ENCODE data around the gene UBE2L5. TPM values are rescaled to one million over a fixed set of nuclear protein-coding genes. Genes with fewer than 3 reads are reported as not detected.

UBE2L5 gene
- total RNA-seq, 1 donor from 2014 or later = not detected

- DNase-seq = no peak
- ATAC-seq = no peak
- intact Hi-C loops (cut with micrococcal nuclease) = loop anchor here (10.0 kb wide), 1 partner anchor 63 kb away; the partner anchor contains the start of gene HMGB1
Measured at GRCh38 chr13:30401347-30401746, 20.9 kb upstream of the UBE2L5 start.

GRCh38 chr13:30403456-30403855, 18.8 kb upstream of the UBE2L5 start:
- ATAC-seq (no peak), DNase-seq (no peak)
- intact Hi-C loops (cut with micrococcal nuclease) = loop anchor here (10.0 kb wide), 1 partner anchor 61 kb away; the partner anchor contains the start of gene HMGB1

- DNase-seq (no peak), ATAC-seq (no peak)
- intact Hi-C loops (cut with micrococcal nuclease) = loop anchor here (10.0 kb wide), 1 partner anchor 61 kb away; the partner anchor contains the start of gene HMGB1
Measured at GRCh38 chr13:30404207-30404606, 18.1 kb upstream of the UBE2L5 start.

GRCh38 chr13:30406779-30407416, 15.4 kb upstream of the UBE2L5 start:
- ATAC-seq = no peak
- DNase-seq = no peak
- intact Hi-C loops (cut with micrococcal nuclease) = loop anchor here (5.0 to 10.0 kb wide), 2 partner anchors 58 to 210 kb away; partner anchors contain the start of genes HMGB1 and USPL1

- ATAC-seq (peak; percentile 95), DNase-seq (peak; percentile 97)
- intact Hi-C loops (cut with micrococcal nuclease) = loop anchor here (5.0 to 10.0 kb wide), 2 partner anchors 56 to 209 kb away; partner anchors contain the start of genes HMGB1 and USPL1
Measured at GRCh38 chr13:30408319-30409101, 13.8 kb upstream of the UBE2L5 start.

- intact Hi-C loops (cut with micrococcal nuclease) = loop anchor here (5.0 to 10.0 kb wide), 2 partner anchors 55 to 207 kb away; partner anchors contain the start of genes HMGB1 and USPL1
- ATAC-seq (peak; percentile 61), DNase-seq (no peak)
Measured at GRCh38 chr13:30409886-30410704, 12.2 kb upstream of the UBE2L5 start.

- intact Hi-C loops (cut with micrococcal nuclease) = no loop called here
Measured at GRCh38 chr13:30410705-30411125, 11.6 kb upstream of the UBE2L5 start.

GRCh38 chr13:30412346-30412745, 9.9 kb upstream of the UBE2L5 start:
- no peak for ATAC-seq
- no peak for DNase-seq
- intact Hi-C loops (cut with micrococcal nuclease) = no loop called here

More at GRCh38 chr13:30410705-30411125, 11.6 kb upstream of the UBE2L5 start:
- ATAC-seq (no peak), DNase-seq (no peak)

GRCh38 chr13:30413842-30414241, 8.5 kb upstream of the UBE2L5 start:
- no peak for ATAC-seq

GRCh38 chr13:30415430-30416030, 6.8 kb upstream of the UBE2L5 start:
- ATAC-seq (no peak), DNase-seq (no peak)
- intact Hi-C loops (cut with micrococcal nuclease) = no loop called here

More at GRCh38 chr13:30413842-30414241, 8.5 kb upstream of the UBE2L5 start:
- DNase-seq = no peak
- intact Hi-C loops (cut with micrococcal nuclease) = no loop called here

GRCh38 chr13:30416471-30416870, 5.8 kb upstream of the UBE2L5 start:
- no peak for DNase-seq
- no peak for ATAC-seq
- intact Hi-C loops (cut with micrococcal nuclease) = no loop called here

- no peak for ATAC-seq
- intact Hi-C loops (cut with micrococcal nuclease) = no loop called here
- no peak for DNase-seq
Measured at GRCh38 chr13:30418075-30418716, 4.1 kb upstream of the UBE2L5 start.

- no peak for ATAC-seq
- DNase-seq = no peak
- intact Hi-C loops (cut with micrococcal nuclease) = no loop called here
Measured at GRCh38 chr13:30418717-30419459, 3.4 kb upstream of the UBE2L5 start.

- ATAC-seq (peak; percentile 93), DNase-seq (peak; percentile 93)
- intact Hi-C loops (cut with micrococcal nuclease) = no loop called here
Measured at GRCh38 chr13:30421093-30422053, 920 bp upstream of the UBE2L5 start.

GRCh38 chr13:30423891-30424290, 1.6 kb downstream of the UBE2L5 start:
- ATAC-seq = no peak
- no peak for DNase-seq
- intact Hi-C loops (cut with micrococcal nuclease) = no loop called here

- ATAC-seq (no peak), DNase-seq (no peak)
- intact Hi-C loops (cut with micrococcal nuclease) = no loop called here
Measured at GRCh38 chr13:30429235-30429634, 6.9 kb downstream of the UBE2L5 start.
